Measurements from ENCODE around the gene DFFA. TPM values are rescaled to one million over a fixed set of nuclear protein-coding genes. Genes with fewer than 3 reads are reported as not detected.

The DFFA gene
- total and polyA plus RNA-seq, 9 of the 15 experiments (the other 6 are each of a cell fraction or from before 2014, with no cell fraction given), result 39.6 to 74.8 (median 59.2) TPM

DNA sequence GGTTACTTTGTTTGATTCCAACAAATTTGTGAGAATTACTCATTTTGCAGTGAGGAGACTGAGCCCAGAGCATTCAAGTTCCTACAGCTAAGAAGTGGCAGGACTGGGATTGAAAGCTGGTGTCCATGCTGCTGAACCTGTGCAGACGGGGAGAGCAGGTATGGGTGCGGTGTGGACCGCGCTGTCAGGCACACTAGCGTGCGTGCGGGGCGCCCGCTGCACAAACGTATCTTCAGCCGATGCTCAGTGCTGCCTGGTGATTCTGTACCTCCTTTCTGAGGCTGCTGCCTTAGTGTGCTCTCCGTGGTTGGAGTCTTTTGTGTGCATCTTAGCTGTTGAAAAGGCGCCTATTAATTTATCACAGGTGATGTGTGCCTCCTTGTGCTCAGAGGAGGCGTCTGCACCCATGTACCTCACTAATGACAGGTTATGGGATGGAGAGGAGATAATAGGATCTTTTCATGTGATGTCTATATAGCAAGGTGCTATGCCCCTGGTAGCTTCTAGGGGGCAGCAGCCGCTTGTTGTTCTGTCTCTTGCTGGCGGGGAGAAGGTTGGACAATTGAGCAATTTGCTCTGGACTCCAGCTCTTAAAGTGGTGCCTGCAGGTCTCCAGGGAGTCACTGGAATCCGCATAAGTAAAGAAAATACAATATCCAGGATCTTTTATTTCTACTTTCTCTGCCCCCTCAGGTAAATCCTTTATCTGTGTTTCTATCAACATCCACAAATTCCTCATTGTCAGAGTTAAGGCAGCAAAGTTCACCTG, 35.0 kb upstream of the DFFA start:
- Histone ChIP-seq H3K9ac (ENCODE audit: insufficient read depth in 1 of 2, low read depth in 2 of 2, low read length in 2 of 2) (no peak overlapping the region), H3K9me3 (replicated peaks; ENCODE audit: control insufficient read depth, insufficient read depth, low read depth, low read length) (no peaks in the 10 kb centered on the region), H2AFZ (ENCODE audit: low read depth, low read length) (no peak overlapping the region), H3K9me1 (ENCODE audit: control insufficient read depth, insufficient read depth, low read length) (peaks cover 11% of the 10 kb centered on the region), H3K79me2 (ENCODE audit: control insufficient read depth, insufficient read depth, low read length) (peaks cover 71% of the 10 kb centered on the region), H3K27me3 (ENCODE audit: control insufficient read depth in 2 of 2, insufficient read depth in 2 of 2, low read length in 2 of 2) (no peaks in the 10 kb centered on the region), H3K4me3 (no peak overlapping the region), H3K4me2 (ENCODE audit: insufficient read depth, low read length) (no peak overlapping the region), H3K36me3 (ENCODE audit: control insufficient read depth, insufficient read depth, low read length) (peaks cover 15% of the 10 kb centered on the region; the same call in 2 of the 3 replicates), H4K20me1 (replicated peaks; ENCODE audit: control insufficient read depth, insufficient read depth, low read length) (peaks cover 39% of the 10 kb centered on the region), H3K27ac (ENCODE audit: extremely low read depth, low read depth, low read length) (no peak overlapping the region), H3K4me1 (replicated peaks in 1 of 2; ENCODE audit: control insufficient read depth in 2 of 2, insufficient read depth in 2 of 2, low read length in 2 of 2) (peaks cover 24 to 30% of the 10 kb centered on the region in 2 experiments)
- CTCF ChIA-PET (ENCODE audit: low intra/inter-chr PET ratio), result interaction anchor here (0.5 to 1.6 kb wide), 4 partner anchors 140 to 454 kb away, joined by 3 to 15 read pairs (median 6); no protein-coding TSS in a partner anchor
- ATAC-seq (peak; percentile 83), DNase-seq (ENCODE audit: extremely low read depth in 1 of 4, low spot score in 3 of 4) (peak; percentile 63 to 82 (median 74)), FAIRE-seq (peak; percentile 91)
- in situ Hi-C loops (cut with MboI), result loop anchor here (5.0 kb wide), 2 partner anchors 365 to 435 kb away; no protein-coding TSS in a partner anchor
- BruUV-seq (replicated peaks), result no TSS peak
- POLR2A ChIA-PET, result interaction anchor here (0.6 to 1.2 kb wide), 9 partner anchors 12 to 515 kb away, joined by 3 to 9 read pairs (median 3); partner anchors contain the start of gene TARDBP
- intact Hi-C loops (cut with micrococcal nuclease), result loop anchor here (1.0 kb wide), 1 partner anchor 360 kb away; no protein-coding TSS in a partner anchor
- 57% methylated on average over 17 of the region's 17 CpGs for WGBS (ENCODE audit: insufficient coverage, low coverage, missing lambda C conversion rate)
- TF ChIP-seq JUN (IDR thresholded peaks at IDR 0.05; ENCODE audit: borderline replicate concordance, low read depth, low read length) (no peak), JUN (CRISPR knock-in tag; IDR thresholded peaks at IDR 0.05; ENCODE audit: borderline replicate concordance) (no peak), HSF4 (CRISPR knock-in tag; IDR thresholded peaks at IDR 0.05; ENCODE audit: borderline replicate concordance) (no peak), NR2C1 (IDR thresholded peaks at IDR 0.05) (no peak), NR2C1 (tag; IDR thresholded peaks at IDR 0.05) (no peak), ZNF764 (CRISPR knock-in tag; IDR thresholded peaks at IDR 0.05; ENCODE audit: low read depth) (0 out of 2 replicates have a peak, but pooled peaks have one; percentile 26), PURB (CRISPR knock-in tag; IDR thresholded peaks at IDR 0.05; ENCODE audit: low read depth) (no peak), MECOM (CRISPR knock-in tag; IDR thresholded peaks at IDR 0.05) (0 out of 2 replicates have a peak, but pooled peaks have one; percentile 28), PRMT5 (CRISPR knock-in tag; IDR thresholded peaks at IDR 0.05) (no peak), ZNF224 (CRISPR knock-in tag; IDR thresholded peaks at IDR 0.05) (no peak), ERF (CRISPR knock-in tag; IDR thresholded peaks at IDR 0.05) (no peak), CEBPG (CRISPR knock-in tag; IDR thresholded peaks at IDR 0.05) (peak; percentile 84), CEBPG (tag; conservative IDR thresholded peaks at IDR 0.05 in 1 of 2, IDR thresholded peaks at IDR 0.05 in 1 of 2) (peak; percentile 87 to 96), ZNF584 (CRISPR knock-in tag; IDR thresholded peaks at IDR 0.05; ENCODE audit: low read depth) (no peak), ZSCAN32 (CRISPR knock-in tag; IDR thresholded peaks at IDR 0.05) (no peak), MEF2A (IDR thresholded peaks at IDR 0.05; ENCODE audit: control insufficient read depth, low read depth, low read length) (no peak)
- TF ChIP-seq, protein P1, sequence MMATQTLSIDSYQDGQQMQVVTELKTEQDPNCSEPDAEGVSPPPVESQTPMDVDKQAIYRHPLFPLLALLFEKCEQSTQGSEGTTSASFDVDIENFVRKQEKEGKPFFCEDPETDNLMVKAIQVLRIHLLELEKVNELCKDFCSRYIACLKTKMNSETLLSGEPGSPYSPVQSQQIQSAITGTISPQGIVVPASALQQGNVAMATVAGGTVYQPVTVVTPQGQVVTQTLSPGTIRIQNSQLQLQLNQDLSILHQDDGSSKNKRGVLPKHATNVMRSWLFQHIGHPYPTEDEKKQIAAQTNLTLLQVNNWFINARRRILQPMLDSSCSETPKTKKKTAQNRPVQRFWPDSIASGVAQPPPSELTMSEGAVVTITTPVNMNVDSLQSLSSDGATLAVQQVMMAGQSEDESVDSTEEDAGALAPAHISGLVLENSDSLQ (IDR thresholded peaks at IDR 0.05), result peak; percentile 39; the same call in 1 of the 2 replicates

All from K562 (cell line).